Skeletal muscle satellite cell (primary cell): ENCODE results near the gene RBFOX1. TPM values are rescaled to one million over a fixed set of nuclear protein-coding genes. Genes with fewer than 3 reads are reported as not detected.

Experiments
- H3K27me3 ChIP-seq: 2 replicates; pipeline ENCODE4 v1.7.0; 2013; ENCODE audit warnings: low read length; ENCODE audit not compliant: control insufficient read depth, insufficient read depth
- H3K36me3 ChIP-seq: 2 replicates; pipeline ENCODE4 v1.7.0; 2013; ENCODE audit warnings: mild to moderate bottlenecking, control low read depth, low read length; ENCODE audit not compliant: insufficient read depth
- H3K4me1 ChIP-seq: 2 replicates; pipeline ENCODE4 v1.7.0; 2013; ENCODE audit warnings: low read length; ENCODE audit not compliant: control insufficient read depth, insufficient read depth
- H3K4me2 ChIP-seq: 2 replicates; pipeline ENCODE4 v1.7.0; 2013; ENCODE audit warnings: mild to moderate bottlenecking, low read length
- H3K4me3 ChIP-seq: 2 replicates; pipeline ENCODE4 v1.7.0; 2013; ENCODE audit warnings: low read length
- H3K9ac ChIP-seq: 2 replicates; pipeline ENCODE4 v1.7.0; 2013; ENCODE audit warnings: mild to moderate bottlenecking, low read depth, low read length, moderate library complexity
- H3K9me3 ChIP-seq: replicated peaks from 2 replicates; pipeline ENCODE4 v1.7.0; 2013; ENCODE audit warnings: mild to moderate bottlenecking, control low read depth, low read length
- small RNA-seq: library from RNA; depleted of rRNA; stranded (forward); fragments of <200 nt; gene quantifications from one replicate; pipeline ENCODE3, GENCODE V24; 2012

Gene RBFOX1

GRCh38 chr16:7731141-7731540, 398.5 kb downstream of the RBFOX1 start:
- no peaks in the 10 kb centered on the region for H3K9me3 ChIP-seq
- H3K9ac ChIP-seq, result no peak overlapping the region
- H3K4me1 ChIP-seq, result no peaks in the 10 kb centered on the region
- no peaks in the 10 kb centered on the region for H3K36me3 ChIP-seq
- H3K27me3 ChIP-seq, result no peaks in the 10 kb centered on the region
- no peak overlapping the region for H3K4me3 ChIP-seq
- H3K4me2 ChIP-seq, result no peak overlapping the region

GRCh38 chr16:7736138-7736665, 403.6 kb downstream of the RBFOX1 start:
- no peaks in the 10 kb centered on the region for H3K27me3 ChIP-seq
- H3K36me3 ChIP-seq, result no peaks in the 10 kb centered on the region
- no peak overlapping the region for H3K4me3 ChIP-seq
- no peaks in the 10 kb centered on the region for H3K4me1 ChIP-seq
- H3K9me3 ChIP-seq, result peaks cover 3% of the 10 kb centered on the region
- H3K9ac ChIP-seq, result no peak overlapping the region
- H3K4me2 ChIP-seq, result no peak overlapping the region

GRCh38 chr16:7742626-7743025, 410.0 kb downstream of the RBFOX1 start:
- peaks cover 7% of the 10 kb centered on the region for H3K9me3 ChIP-seq
- H3K27me3 ChIP-seq, result no peaks in the 10 kb centered on the region
- no peak overlapping the region for H3K4me3 ChIP-seq
- no peaks in the 10 kb centered on the region for H3K4me1 ChIP-seq
- H3K9ac ChIP-seq, result no peak overlapping the region
- no peak overlapping the region for H3K4me2 ChIP-seq
- H3K36me3 ChIP-seq, result no peaks in the 10 kb centered on the region

- Histone ChIP-seq H3K36me3 (no peaks in the 10 kb centered on the region), H3K4me1 (no peaks in the 10 kb centered on the region), H3K9ac (no peak overlapping the region), H3K4me3 (no peak overlapping the region), H3K4me2 (no peak overlapping the region), H3K27me3 (no peaks in the 10 kb centered on the region), H3K9me3 (peaks cover 4% of the 10 kb centered on the region)
Observed at GRCh38 chr16:7744546-7745264, 412.1 kb downstream of the RBFOX1 start.

- H3K4me1 ChIP-seq, result no peaks in the 10 kb centered on the region
- no peak overlapping the region for H3K4me2 ChIP-seq
- H3K9me3 ChIP-seq, result peaks cover 4% of the 10 kb centered on the region
- H3K27me3 ChIP-seq, result no peaks in the 10 kb centered on the region
- H3K9ac ChIP-seq, result no peak overlapping the region
- H3K36me3 ChIP-seq, result no peaks in the 10 kb centered on the region
- no peak overlapping the region for H3K4me3 ChIP-seq
Observed at GRCh38 chr16:7745276-7745675, 412.6 kb downstream of the RBFOX1 start.

- no peak overlapping the region for H3K9ac ChIP-seq
- no peak overlapping the region for H3K4me2 ChIP-seq
- no peak overlapping the region for H3K4me3 ChIP-seq
- H3K4me1 ChIP-seq, result no peaks in the 10 kb centered on the region
- no peaks in the 10 kb centered on the region for H3K36me3 ChIP-seq
- no peaks in the 10 kb centered on the region for H3K27me3 ChIP-seq
- peaks cover 4% of the 10 kb centered on the region for H3K9me3 ChIP-seq
Observed at GRCh38 chr16:7746941-7747340, 414.3 kb downstream of the RBFOX1 start.

GRCh38 chr16:7748522-7748921, 415.9 kb downstream of the RBFOX1 start:
- Histone ChIP-seq H3K27me3 (no peaks in the 10 kb centered on the region), H3K4me1 (no peaks in the 10 kb centered on the region), H3K9ac (no peak overlapping the region), H3K4me2 (no peak overlapping the region), H3K36me3 (no peaks in the 10 kb centered on the region), H3K9me3 (peaks cover 4% of the 10 kb centered on the region), H3K4me3 (no peak overlapping the region)

- H3K27me3 ChIP-seq, result no peaks in the 10 kb centered on the region
- no peak overlapping the region for H3K4me3 ChIP-seq
- H3K4me2 ChIP-seq, result no peak overlapping the region
- no peaks in the 10 kb centered on the region for H3K4me1 ChIP-seq
- no peak overlapping the region for H3K9ac ChIP-seq
- H3K9me3 ChIP-seq, result no peaks in the 10 kb centered on the region
- H3K36me3 ChIP-seq, result no peaks in the 10 kb centered on the region
Observed at GRCh38 chr16:7755347-7755882, 422.8 kb downstream of the RBFOX1 start.

Small RNAs within 50 kb of the gene (small RNA-seq; reads per million reads assigned to genes)
- gene RF00537 (not detected), gene RF00561 (not detected)
